Measurements from ENCODE around the gene POU6F2. TPM values are rescaled to one million over a fixed set of nuclear protein-coding genes. Genes with fewer than 3 reads are reported as not detected.

Gene POU6F2
- total RNA-seq, 1 donor from 2014 or later: not detected

GRCh38 chr7:39504963-39505362 is 527.3 kb downstream of the POU6F2 start:
- peak in 1 of 2 donors; percentile 12 for DNase-seq (ENCODE audit: low read depth in 2 of 2)

DNA sequence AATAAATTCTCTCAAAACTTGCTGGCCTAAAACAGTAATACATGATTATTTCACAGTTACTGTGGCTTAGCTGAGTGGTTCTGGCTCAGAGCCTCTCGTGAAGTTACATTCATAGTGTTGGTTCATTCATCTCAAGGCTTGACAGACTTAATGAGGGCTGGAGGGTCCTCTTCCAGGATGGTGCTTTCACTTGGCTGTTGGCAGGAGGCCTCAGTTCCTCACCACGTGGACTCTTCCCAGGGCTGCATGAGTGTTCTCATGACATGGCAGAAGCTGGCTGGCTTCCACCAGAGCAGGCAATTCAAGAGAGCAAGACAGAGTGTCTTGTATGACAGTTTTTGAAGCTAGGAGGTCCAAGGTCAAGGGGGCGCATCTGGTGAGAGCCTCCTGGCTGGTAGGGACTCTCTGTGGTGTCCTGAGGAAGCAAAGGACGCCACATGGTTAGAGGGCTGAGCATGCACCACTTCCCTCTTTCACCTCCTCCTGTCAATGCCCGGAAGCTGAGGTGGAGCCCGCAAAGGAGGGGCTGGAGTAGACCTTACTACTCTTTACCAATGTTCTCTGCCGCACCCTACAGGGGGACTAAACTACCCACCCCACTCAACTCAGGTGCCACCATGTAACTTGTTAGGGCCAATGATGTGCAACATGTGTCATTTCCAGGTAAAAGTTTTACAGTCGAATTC is 530.3 kb downstream of the POU6F2 start:
- no peak for DNase-seq (ENCODE audit: low read depth in 2 of 2)

GRCh38 chr7:39509436-39509835 is 531.7 kb downstream of the POU6F2 start:
- DNase-seq (ENCODE audit: low read depth in 2 of 2): no peak

GRCh38 chr7:39509912-39510311 is 532.2 kb downstream of the POU6F2 start:
- no peak for DNase-seq (ENCODE audit: low read depth in 2 of 2)

DNA sequence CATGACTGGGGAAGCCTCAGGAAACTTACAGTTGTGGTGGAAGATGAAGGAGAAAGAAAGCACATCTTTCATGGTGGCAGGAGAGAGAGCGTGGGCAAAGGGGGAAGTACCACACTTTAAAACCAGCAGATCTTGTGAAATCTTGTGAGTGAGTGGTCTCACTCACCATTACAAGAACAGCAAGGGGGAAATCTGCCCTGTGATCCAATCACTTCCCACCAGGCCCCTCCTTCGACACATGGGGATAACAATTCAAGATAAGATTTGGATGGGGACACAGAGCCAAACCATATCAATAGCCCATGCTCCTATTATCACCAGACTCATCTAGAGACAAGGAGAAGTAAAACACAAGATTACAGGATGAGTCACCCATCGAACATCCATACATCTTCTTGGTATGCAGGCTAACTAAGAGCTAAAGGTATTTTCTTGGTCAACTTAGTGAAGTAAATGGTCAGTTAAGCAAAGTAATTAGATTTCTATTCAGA is 533.2 kb downstream of the POU6F2 start:
- no peak for DNase-seq (ENCODE audit: low read depth in 2 of 2)

GRCh38 chr7:39515534-39516228 is 538.0 kb downstream of the POU6F2 start:
- DNase-seq (ENCODE audit: low read depth in 2 of 2): no peak

GRCh38 chr7:39516498-39516897 is 538.8 kb downstream of the POU6F2 start:
- DNase-seq (ENCODE audit: low read depth in 2 of 2): no peak

DNA sequence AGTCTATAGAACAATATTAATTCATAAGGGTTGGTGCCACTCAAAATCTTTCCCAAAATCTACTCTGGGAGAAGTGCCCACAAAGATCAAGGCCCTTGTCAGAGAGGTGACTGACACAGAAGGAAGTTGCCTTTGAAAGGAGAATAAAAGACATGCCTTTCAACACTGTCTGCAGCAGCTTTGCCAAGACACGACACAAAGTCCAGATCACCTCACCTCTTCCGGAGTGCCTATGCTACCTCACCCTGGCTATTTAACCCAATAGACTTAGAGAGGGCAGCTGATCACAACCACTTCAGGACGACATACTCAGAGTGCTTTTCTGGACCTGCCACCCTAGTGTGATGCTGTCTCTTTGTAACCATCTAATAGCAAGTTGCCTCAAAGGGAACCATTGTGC is 539.5 kb downstream of the POU6F2 start:
- no peak for DNase-seq (ENCODE audit: low read depth in 2 of 2)

Other genes starting within 250 kb of the POU6F2 start
- gene VPS41, start 68.7 kb upstream of the POU6F2 start, total RNA-seq: 37.9 and 39.9 TPM in 2 replicates

Data from lung microvascular endothelial cell (primary cell).